Tibial nerve (tissue), 4 donors: Measurements from ENCODE around the gene GPR55. TPM values are rescaled to one million over a fixed set of nuclear protein-coding genes. Genes with fewer than 3 reads are reported as not detected.

Experiments used
- DNase-seq, 2 donors: peaks; one replicate each; pipeline ENCODE4 v3.0.0-alpha.2; 2019; ENCODE audit warnings: low spot score in 2 of 2
- H3K27ac ChIP-seq, 4 donors: fragments of 200-600 bp; sonication (generic) in 3 of 4; one replicate each; pipeline ENCODE4 v1.5.1; 2017 to 2019; ENCODE audit warnings: mild to moderate bottlenecking in 1 of 4
- H3K27me3 ChIP-seq, 2 donors: fragments of 200-600 bp; sonication (generic) in 1 of 2; one replicate each; pipeline versions ENCODE4 v1.5.1 to v1.6.0; 2017 to 2019
- H3K36me3 ChIP-seq, 3 donors: fragments of 200-600 bp; sonication (generic); one replicate each; pipeline ENCODE4 v1.5.1; 2018 to 2019
- H3K4me1 ChIP-seq, 4 donors: fragments of 200-600 bp; sonication (generic) in 3 of 4; one replicate each; pipeline ENCODE4 v1.5.1; 2017 to 2019
- H3K4me3 ChIP-seq, 4 donors: fragments of 200-600 bp; sonication (generic) in 3 of 4; one replicate each; pipeline ENCODE4 v1.5.1; 2017 to 2019; ENCODE audit warnings: mild to moderate bottlenecking in 1 of 4, moderate library complexity in 1 of 4
- H3K9me3 ChIP-seq, 4 donors: fragments of 200-600 bp; sonication (generic) in 3 of 4; one replicate each; pipeline ENCODE4 v1.5.1; 2017 to 2019
- EP300 ChIP-seq, 2 donors: sonication (generic); formaldehyde crosslinking; IDR thresholded peaks; one replicate each; pipeline ENCODE4 v1.6.1; 2017; ENCODE audit warnings: antibody characterized with exemption in 2 of 2, mild to moderate bottlenecking in 1 of 2
- POLR2A ChIP-seq, 2 donors: fragments of 450-650 bp; IDR thresholded peaks; one replicate each; pipeline ENCODE4 v1.6.1; 2017; ENCODE audit warnings: antibody characterized with exemption in 2 of 2, mild to moderate bottlenecking in 2 of 2, moderate library complexity in 2 of 2
- WGBS, 2 donors: methylation state at CpG; one replicate each; pipeline ENCODE4 v1.1.5; 2018; 5-methylcytosine and 5-hydroxymethylcytosine counted together
- total RNA-seq, 4 donors: library from RNA; depleted of rRNA; stranded (reverse); fragments of >200 nt; gene quantifications; one replicate each; pipeline ENCODE4 v1.1.0, GENCODE V29; 2016
- TF ChIP-seq, protein P1 (sequence below), 5 experiments: fragments of 200-600 bp in 3 of 5; fragments of 450-650 bp in 2 of 5; sonication (generic) in 3 of 5; IDR thresholded peaks; one replicate each; pipeline ENCODE4 v1.5.1; 2016 to 2019; ENCODE audit warnings: antibody characterized with exemption in 5 of 5, mild to moderate bottlenecking in 3 of 5, moderate library complexity in 2 of 5

Gene GPR55
- total RNA-seq, 4 donors from 2014 or later: 0.21 TPM; not detected in 3

DNA sequence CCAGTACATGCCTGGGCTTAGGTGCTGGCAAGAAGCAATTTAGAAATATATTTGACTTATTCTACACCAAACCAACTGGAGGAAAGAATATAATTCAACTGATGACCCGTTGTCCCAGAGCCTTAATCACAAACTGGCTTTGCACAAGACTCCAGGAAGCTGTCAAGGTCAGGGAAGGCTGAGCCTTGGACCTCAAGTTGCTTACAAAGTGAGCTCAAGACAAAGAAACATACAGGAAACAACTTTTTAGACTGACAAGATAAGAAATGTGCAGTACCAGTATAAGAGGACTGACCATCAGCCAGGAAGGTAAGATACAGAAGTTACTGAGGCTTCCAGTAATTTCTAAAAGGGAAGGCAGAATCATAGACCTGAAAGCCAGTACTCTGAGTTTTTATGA lies 35.0 kb upstream of the GPR55 start:
- TF ChIP-seq POLR2A (IDR thresholded peaks at IDR 0.05) (no peak), EP300 (IDR thresholded peaks at IDR 0.05) (no peak)
- TF ChIP-seq, protein P1, sequence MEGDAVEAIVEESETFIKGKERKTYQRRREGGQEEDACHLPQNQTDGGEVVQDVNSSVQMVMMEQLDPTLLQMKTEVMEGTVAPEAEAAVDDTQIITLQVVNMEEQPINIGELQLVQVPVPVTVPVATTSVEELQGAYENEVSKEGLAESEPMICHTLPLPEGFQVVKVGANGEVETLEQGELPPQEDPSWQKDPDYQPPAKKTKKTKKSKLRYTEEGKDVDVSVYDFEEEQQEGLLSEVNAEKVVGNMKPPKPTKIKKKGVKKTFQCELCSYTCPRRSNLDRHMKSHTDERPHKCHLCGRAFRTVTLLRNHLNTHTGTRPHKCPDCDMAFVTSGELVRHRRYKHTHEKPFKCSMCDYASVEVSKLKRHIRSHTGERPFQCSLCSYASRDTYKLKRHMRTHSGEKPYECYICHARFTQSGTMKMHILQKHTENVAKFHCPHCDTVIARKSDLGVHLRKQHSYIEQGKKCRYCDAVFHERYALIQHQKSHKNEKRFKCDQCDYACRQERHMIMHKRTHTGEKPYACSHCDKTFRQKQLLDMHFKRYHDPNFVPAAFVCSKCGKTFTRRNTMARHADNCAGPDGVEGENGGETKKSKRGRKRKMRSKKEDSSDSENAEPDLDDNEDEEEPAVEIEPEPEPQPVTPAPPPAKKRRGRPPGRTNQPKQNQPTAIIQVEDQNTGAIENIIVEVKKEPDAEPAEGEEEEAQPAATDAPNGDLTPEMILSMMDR (IDR thresholded peaks at IDR 0.05): no peak
- Histone ChIP-seq H3K36me3 (no peaks in the 10 kb centered on the region), H3K4me3 (no peak overlapping the region), H3K9me3 (no peaks in the 10 kb centered on the region), H3K27me3 (peaks cover 0 to 20% of the 10 kb centered on the region in 2 donors), H3K27ac (no peak overlapping the region), H3K4me1 (peaks cover 0 to 13% (median 11%) of the 10 kb centered on the region in 4 donors)
- no peak for DNase-seq
- WGBS, 2 donors: 59 to 76% methylated on average over 1 of the region's 1 CpG

DNA sequence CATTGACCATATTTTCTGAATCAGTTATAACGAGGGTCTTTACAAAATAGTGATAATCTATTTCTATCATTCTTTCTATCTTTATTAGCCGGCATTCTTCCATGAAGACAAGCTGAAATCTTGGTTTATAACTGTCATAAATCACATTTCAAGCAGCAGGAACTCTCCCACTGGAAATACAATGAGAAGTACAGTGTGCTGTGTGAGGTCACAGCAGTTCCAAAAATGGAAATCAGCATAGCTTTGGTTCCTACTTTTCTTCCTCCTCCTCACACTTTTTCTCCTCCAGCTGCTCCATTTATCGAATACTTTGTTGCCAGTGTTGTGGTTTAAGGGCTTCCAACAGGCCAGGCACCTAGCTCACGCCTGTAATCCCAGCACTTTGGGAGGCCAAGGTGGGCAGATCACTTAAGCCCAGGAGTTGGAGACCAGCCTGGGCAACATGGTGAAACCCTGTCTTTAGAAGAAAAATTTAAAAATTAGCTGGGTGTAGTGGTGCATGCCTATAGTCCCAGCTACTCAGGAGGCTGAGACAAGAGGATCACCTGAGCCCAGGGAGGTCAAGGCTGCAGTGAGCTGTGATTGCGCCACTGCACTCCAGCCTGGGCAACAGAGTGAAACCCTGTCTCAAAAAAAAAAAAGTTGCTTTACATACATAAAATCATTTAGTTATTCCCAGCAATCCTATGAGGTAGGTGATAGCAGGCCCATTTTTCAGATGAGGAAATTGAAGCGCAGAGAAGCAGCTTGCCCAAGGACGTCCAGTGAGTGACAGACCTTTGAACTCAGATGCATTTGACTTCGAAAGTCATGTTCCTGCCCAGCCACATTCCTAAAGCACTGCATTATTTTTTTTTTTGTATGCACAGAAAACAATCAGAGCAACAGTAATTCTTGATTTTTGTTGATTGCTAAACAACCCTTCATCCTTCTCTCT lies 34.0 kb upstream of the GPR55 start:
- DNase-seq: no peak
- H3K9me3 ChIP-seq: no peaks in the 10 kb centered on the region
- no peaks in the 10 kb centered on the region for H3K36me3 ChIP-seq
- WGBS, 2 donors: 82 to 83% methylated on average over 8 of the region's 8 CpGs
- H3K4me3 ChIP-seq: no peak overlapping the region
- TF ChIP-seq EP300 (IDR thresholded peaks at IDR 0.05): no peak
- TF ChIP-seq, protein P1 (IDR thresholded peaks at IDR 0.05): no peak
- TF ChIP-seq POLR2A (IDR thresholded peaks at IDR 0.05): no peak
- H3K27me3 ChIP-seq: peaks cover 0 to 20% of the 10 kb centered on the region in 2 donors
- H3K27ac ChIP-seq: no peak overlapping the region
- H3K4me1 ChIP-seq: peaks cover 0 to 13% (median 11%) of the 10 kb centered on the region in 4 donors

DNA sequence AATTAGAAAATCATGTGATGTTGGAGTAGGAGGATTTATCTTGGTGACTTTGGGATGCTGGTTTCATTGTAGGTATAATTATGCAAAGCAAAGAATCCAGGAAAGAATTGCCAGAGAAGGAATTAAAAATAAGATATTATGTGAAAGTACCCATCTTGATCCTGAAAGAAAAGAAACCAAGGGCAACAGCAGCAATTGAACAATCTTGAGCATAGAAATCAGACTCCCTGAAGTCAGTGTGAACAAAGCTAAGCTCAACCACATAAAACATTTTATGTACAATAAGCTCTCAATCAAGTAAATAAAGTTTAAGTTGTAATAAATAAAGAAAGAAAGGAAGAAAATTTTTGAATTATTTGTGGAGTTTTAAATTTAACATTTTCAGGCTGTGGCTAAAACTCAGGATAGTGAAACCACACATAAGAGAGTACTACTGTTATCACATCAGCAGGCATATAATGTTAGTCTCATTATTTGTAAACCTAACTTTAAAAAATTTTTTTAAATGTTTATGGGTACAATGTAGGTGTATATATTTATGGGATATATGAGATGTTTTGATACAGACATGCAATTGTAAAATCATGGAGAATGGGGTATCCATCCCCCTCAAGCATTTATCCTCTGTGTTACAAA lies 32.8 kb upstream of the GPR55 start:
- TF ChIP-seq EP300 (IDR thresholded peaks at IDR 0.05): no peak
- TF ChIP-seq POLR2A (IDR thresholded peaks at IDR 0.05): no peak
- TF ChIP-seq, protein P1 (IDR thresholded peaks at IDR 0.05): no peak
- peaks cover 0 to 13% (median 11%) of the 10 kb centered on the region in 4 donors for H3K4me1 ChIP-seq
- no peak for DNase-seq
- no peak overlapping the region for H3K27ac ChIP-seq
- H3K27me3 ChIP-seq: peaks cover 0 to 20% of the 10 kb centered on the region in 2 donors
- H3K4me3 ChIP-seq: peak overlapping the region; percentile 2 to 50 (median 34)
- H3K9me3 ChIP-seq: no peaks in the 10 kb centered on the region
- no peaks in the 10 kb centered on the region for H3K36me3 ChIP-seq

DNA sequence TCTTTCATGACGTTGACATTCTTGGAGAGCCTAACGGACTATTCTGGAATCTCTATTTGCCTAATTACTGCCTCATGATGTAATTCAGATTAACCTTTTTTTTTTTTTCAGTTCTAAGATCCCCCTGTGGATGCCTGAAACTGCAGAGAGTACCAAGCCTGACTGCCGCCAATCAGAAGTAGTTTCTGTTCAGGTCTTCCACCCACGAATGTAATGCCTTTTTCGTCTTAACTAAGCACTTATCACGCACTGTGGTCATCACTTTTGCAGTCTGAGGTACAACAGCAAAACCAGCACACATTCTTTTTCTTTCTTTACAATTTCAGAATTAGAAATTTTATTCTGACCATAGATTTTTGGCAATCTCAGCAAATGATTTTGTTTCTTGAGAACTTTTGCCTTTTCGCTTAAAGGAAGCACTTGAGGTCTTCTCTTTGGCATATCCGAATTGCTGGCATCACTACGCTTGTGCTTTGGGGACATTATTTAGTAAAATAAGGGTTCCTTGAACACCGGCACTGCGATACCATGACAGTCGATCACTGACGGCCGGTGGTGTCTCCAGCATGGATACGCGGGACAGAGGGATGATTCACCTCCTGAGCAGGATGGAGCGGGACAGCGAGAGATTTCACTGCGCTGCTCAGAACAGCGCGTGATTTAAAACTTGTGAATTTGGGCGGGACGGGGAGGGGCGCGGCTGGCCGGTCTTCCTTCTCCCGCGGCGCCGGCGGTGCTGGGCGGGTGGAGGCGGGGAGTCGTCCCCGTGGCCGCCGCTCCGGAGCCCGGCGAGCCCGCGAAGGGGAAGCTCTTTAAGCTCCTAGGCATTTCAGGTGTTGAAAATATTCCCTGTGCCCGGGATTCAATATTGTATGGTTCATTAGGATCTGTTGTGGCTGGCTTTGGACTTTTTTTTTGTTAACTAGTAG lies 32.0 kb upstream of the GPR55 start:
- H3K27ac ChIP-seq: no peak overlapping the region
- peak in 1 of 2 donors; percentile 33 for DNase-seq
- peak overlapping the region; percentile 2 to 50 (median 34) for H3K4me3 ChIP-seq
- H3K9me3 ChIP-seq: no peaks in the 10 kb centered on the region
- WGBS, 2 donors: 11 to 22% methylated on average over 26 to 42 of the region's 43 CpGs
- H3K4me1 ChIP-seq: peaks cover 0 to 13% (median 11%) of the 10 kb centered on the region in 4 donors
- H3K36me3 ChIP-seq: no peaks in the 10 kb centered on the region
- TF ChIP-seq POLR2A (IDR thresholded peaks at IDR 0.05): no peak
- TF ChIP-seq, protein P1 (IDR thresholded peaks at IDR 0.05): no peak
- no peak for TF ChIP-seq EP300 (IDR thresholded peaks at IDR 0.05)
- peaks cover 0 to 20% of the 10 kb centered on the region in 2 donors for H3K27me3 ChIP-seq
